B cell (primary cell): ENCODE results near the gene OTOR.

ENCODE experiments used
- EZH2 ChIP-seq: IDR thresholded peaks from 2 replicates; pipeline ENCODE4 v1.6.1; 2012; ENCODE audit warnings: borderline replicate concordance, low read depth, mild to moderate bottlenecking, moderate library complexity, low read length; ENCODE audit not compliant: insufficient read depth, poor library complexity, severe bottlenecking
- TF ChIP-seq, protein P1 (sequence below): fragments of 200-600 bp; IDR thresholded peaks from one replicate; pipeline ENCODE4 v1.8.0; 2022; ENCODE audit warnings: antibody characterized with exemption, mild to moderate bottlenecking

DNA sequence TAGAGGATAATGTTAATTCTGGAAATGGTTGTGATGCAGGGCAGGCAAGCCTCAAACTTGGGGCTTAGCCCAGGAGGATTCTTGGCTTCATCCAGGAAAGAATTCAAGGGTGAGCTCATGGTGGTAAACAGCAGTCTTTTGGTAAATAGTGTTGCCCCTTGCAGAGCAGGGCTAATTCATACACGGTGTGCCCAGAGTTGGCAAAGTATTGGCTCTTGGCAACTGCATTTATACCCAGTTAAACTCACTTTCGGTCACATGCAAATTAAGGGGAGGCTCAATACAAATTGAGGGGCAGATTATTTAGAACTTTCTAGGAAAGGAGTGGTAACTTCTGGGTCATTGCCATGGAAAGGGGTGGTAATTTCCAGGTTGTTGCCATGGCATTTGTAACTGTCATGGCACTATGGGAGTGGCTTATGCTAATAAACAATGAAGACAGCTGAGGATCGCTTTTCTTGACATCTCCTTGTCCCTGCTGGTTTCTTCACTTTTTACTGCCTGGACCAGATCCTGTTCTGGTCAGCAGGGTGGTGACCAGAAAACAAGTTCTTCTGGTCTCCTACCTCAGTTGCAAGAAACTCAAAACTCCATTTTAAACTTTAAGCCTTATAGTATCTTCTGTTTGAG is 3.9 kb upstream of the OTOR start:
- TF ChIP-seq, protein P1, sequence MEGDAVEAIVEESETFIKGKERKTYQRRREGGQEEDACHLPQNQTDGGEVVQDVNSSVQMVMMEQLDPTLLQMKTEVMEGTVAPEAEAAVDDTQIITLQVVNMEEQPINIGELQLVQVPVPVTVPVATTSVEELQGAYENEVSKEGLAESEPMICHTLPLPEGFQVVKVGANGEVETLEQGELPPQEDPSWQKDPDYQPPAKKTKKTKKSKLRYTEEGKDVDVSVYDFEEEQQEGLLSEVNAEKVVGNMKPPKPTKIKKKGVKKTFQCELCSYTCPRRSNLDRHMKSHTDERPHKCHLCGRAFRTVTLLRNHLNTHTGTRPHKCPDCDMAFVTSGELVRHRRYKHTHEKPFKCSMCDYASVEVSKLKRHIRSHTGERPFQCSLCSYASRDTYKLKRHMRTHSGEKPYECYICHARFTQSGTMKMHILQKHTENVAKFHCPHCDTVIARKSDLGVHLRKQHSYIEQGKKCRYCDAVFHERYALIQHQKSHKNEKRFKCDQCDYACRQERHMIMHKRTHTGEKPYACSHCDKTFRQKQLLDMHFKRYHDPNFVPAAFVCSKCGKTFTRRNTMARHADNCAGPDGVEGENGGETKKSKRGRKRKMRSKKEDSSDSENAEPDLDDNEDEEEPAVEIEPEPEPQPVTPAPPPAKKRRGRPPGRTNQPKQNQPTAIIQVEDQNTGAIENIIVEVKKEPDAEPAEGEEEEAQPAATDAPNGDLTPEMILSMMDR: no peak
- TF ChIP-seq EZH2: no peak
